NCI-H446 treated with DMSO at 0.1 percent for 48 hours (cell line): ENCODE data around the gene ZNF213.
A peak's percentile ranks its signal among the peaks of the same experiment; 100 is the strongest.
"Not testable (repeated sequence)": the region's sequence is repeated elsewhere in the genome, so short reads cannot be mapped to it uniquely, and the experiment has no call there.

Experiments used
- DNase-seq: peaks from one replicate; lab custom pipeline; 2025; lab: John Stamatoyannopoulos, UW

ZNF213 gene

GRCh38 chr16:3170440-3171180 is 35.8 kb downstream of the ZNF213 start:
- no peak for DNase-seq

- DNase-seq, result no peak
Observed at GRCh38 chr16:3171181-3171854, 36.5 kb downstream of the ZNF213 start.

- DNase-seq, result peak; percentile 24
Observed at GRCh38 chr16:3171855-3172593, 37.2 kb downstream of the ZNF213 start.

- no peak for DNase-seq
Observed at GRCh38 chr16:3173892-3174617, 39.2 kb downstream of the ZNF213 start.

GRCh38 chr16:3174618-3175148 is 39.9 kb downstream of the ZNF213 start:
- DNase-seq, result no peak

- no peak for DNase-seq
Observed at GRCh38 chr16:3175157-3176093, 40.6 kb downstream of the ZNF213 start.

GRCh38 chr16:3179651-3180050 is 44.8 kb downstream of the ZNF213 start:
- DNase-seq, result no peak

- DNase-seq, result no peak
Observed at GRCh38 chr16:3180445-3180878, 45.6 kb downstream of the ZNF213 start.

GRCh38 chr16:3182293-3182607 is 47.4 kb downstream of the ZNF213 start:
- not testable (repeated sequence) for DNase-seq

GRCh38 chr16:3182608-3183444 is 48.0 kb downstream of the ZNF213 start:
- DNase-seq, result no peak

- no peak for DNase-seq
Observed at GRCh38 chr16:3183445-3184139, 48.8 kb downstream of the ZNF213 start.

- no peak for DNase-seq
Observed at GRCh38 chr16:3186946-3187690, 52.3 kb downstream of the ZNF213 start.

- DNase-seq, result no peak
Observed at GRCh38 chr16:3187798-3188674, 53.2 kb downstream of the ZNF213 start, which contains the start of gene OR1F1. Gene OR1F1 (plus strand): TSS chr16:3188204.

- no peak for DNase-seq
Observed at GRCh38 chr16:3188675-3188924, 53.8 kb downstream of the ZNF213 start.

- no peak for DNase-seq
Observed at GRCh38 chr16:3188925-3189825, 54.3 kb downstream of the ZNF213 start.

- no peak for DNase-seq
Observed at GRCh38 chr16:3189869-3190268, 55.0 kb downstream of the ZNF213 start.

- no peak for DNase-seq
Observed at GRCh38 chr16:3190949-3191353, 56.1 kb downstream of the ZNF213 start.
